ENCODE measurements around the gene ETV4. TPM values are rescaled to one million over a fixed set of nuclear protein-coding genes. Genes with fewer than 3 reads are reported as not detected.

ETV4 gene
- total and polyA plus RNA-seq, 2 of the 13 experiments (the other 11 are each of a cell fraction or from before 2014, with no cell fraction given), result 128 to 330 TPM

DNA sequence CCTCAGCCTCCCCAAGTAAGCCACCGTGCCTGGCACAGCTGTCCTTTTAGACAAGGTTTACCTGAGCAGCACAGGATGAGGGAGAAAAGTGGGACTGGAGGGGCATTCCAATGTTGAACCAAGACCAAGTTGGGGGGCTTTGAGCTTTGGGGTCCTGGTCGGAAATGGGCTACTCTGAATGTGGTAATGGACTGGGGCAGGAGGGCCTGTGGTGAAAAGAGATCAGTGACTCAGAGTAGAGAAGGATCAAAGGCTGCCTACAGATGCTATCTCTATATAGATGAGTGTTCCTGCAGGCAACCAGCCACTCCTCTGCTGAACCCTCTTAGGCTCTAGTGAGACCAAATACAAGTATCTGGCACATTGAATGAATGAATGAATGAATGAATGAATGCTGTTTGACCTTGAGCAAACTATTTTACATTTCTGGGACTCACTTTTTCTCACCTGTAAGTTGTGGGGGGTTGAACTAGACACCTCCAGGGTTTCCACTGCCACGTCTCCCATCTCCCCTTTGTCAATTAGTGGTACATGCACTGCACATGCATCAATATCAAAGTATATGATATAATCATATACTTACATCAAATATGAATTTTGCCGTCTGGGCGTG is 26.3 kb upstream of the ETV4 start (continued):
- TF ChIP-seq TBL1XR1 (IDR thresholded peaks at IDR 0.05; ENCODE audit: borderline replicate concordance, low read length, partially characterized antibody) (no peak), ZNF629 (CRISPR knock-in tag; conservative IDR thresholded peaks at IDR 0.05) (peak; percentile 26; the same call in 1 of the 2 replicates), NFE2 (CRISPR knock-in tag; IDR thresholded peaks at IDR 0.05) (no peak), KDM5A (IDR thresholded peaks at IDR 0.05; ENCODE audit: borderline replicate concordance, low read length) (no peak; the same call in 1 of the 2 replicates), PAX8 (CRISPR knock-in tag; IDR thresholded peaks at IDR 0.05; ENCODE audit: borderline replicate concordance) (no peak), ZNF564 (CRISPR knock-in tag; IDR thresholded peaks at IDR 0.05) (no peak), ZNF317 (CRISPR knock-in tag; IDR thresholded peaks at IDR 0.05) (no peak), CAMTA2 (CRISPR knock-in tag; IDR thresholded peaks at IDR 0.05; ENCODE audit: borderline replicate concordance) (no peak), ZBTB3 (CRISPR knock-in tag; IDR thresholded peaks at IDR 0.05; ENCODE audit: borderline replicate concordance, low read depth) (no peak), ZFP1 (CRISPR knock-in tag; IDR thresholded peaks at IDR 0.05) (no peak), ZNF512B (CRISPR knock-in tag; IDR thresholded peaks at IDR 0.05; ENCODE audit: borderline replicate concordance) (no peak), ZNF354B (CRISPR knock-in tag; IDR thresholded peaks at IDR 0.05) (no peak), SMAD9 (CRISPR knock-in tag; IDR thresholded peaks at IDR 0.05) (no peak), ZNF747 (CRISPR knock-in tag; IDR thresholded peaks at IDR 0.05; ENCODE audit: borderline replicate concordance) (0 out of 2 replicates have a peak, but pooled peaks have one; percentile 21), MAFF (IDR thresholded peaks at IDR 0.05; ENCODE audit: low read depth, low read length) (no peak), TCF7 (IDR thresholded peaks at IDR 0.05; ENCODE audit: low read depth) (peak; percentile 91), SP4 (CRISPR knock-in tag; IDR thresholded peaks at IDR 0.05) (no peak), CBX5 (CRISPR knock-in tag; IDR thresholded peaks at IDR 0.05; ENCODE audit: borderline replicate concordance) (no peak; the same call in 1 of the 2 replicates), FOXA3 (CRISPR knock-in tag; IDR thresholded peaks at IDR 0.05) (no peak; the same call in 1 of the 2 replicates), TCF12 (IDR thresholded peaks at IDR 0.05) (no peak), TCF12 (CRISPR knock-in tag; IDR thresholded peaks at IDR 0.05) (no peak), SAP130 (CRISPR knock-in tag; IDR thresholded peaks at IDR 0.05; ENCODE audit: low read depth) (peak; percentile 66)
- TF ChIP-seq, protein P1, sequence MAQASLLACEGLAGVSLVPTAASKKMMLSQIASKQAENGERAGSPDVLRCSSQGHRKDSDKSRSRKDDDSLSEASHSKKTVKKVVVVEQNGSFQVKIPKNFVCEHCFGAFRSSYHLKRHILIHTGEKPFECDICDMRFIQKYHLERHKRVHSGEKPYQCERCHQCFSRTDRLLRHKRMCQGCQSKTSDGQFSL (CRISPR knock-in tag; IDR thresholded peaks at IDR 0.05), result no peak
- TF ChIP-seq, protein P2, sequence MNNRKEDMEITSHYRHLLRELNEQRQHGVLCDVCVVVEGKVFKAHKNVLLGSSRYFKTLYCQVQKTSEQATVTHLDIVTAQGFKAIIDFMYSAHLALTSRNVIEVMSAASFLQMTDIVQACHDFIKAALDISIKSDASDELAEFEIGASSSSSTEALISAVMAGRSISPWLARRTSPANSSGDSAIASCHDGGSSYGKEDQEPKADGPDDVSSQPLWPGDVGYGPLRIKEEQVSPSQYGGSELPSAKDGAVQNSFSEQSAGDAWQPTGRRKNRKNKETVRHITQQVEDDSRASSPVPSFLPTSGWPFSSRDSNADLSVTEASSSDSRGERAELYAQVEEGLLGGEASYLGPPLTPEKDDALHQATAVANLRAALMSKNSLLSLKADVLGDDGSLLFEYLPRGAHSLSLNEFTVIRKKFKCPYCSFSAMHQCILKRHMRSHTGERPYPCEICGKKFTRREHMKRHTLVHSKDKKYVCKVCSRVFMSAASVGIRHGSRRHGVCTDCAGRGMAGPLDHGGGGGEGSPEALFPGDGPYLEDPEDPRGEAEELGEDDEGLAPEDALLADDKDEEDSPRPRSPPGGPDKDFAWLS (CRISPR knock-in tag; IDR thresholded peaks at IDR 0.05; ENCODE audit: borderline replicate concordance), result no peak
- TF ChIP-seq, protein P3, sequence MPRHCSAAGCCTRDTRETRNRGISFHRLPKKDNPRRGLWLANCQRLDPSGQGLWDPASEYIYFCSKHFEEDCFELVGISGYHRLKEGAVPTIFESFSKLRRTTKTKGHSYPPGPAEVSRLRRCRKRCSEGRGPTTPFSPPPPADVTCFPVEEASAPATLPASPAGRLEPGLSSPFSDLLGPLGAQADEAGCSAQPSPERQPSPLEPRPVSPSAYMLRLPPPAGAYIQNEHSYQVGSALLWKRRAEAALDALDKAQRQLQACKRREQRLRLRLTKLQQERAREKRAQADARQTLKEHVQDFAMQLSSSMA (CRISPR knock-in tag; IDR thresholded peaks at IDR 0.05), result no peak
- TF ChIP-seq, protein P4, sequence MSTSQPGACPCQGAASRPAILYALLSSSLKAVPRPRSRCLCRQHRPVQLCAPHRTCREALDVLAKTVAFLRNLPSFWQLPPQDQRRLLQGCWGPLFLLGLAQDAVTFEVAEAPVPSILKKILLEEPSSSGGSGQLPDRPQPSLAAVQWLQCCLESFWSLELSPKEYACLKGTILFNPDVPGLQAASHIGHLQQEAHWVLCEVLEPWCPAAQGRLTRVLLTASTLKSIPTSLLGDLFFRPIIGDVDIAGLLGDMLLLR (CRISPR knock-in tag; IDR thresholded peaks at IDR 0.05), result no peak
